Neural cell (in vitro differentiated cells): ENCODE data around the gene UGT1A1. TPM values are rescaled to one million over a fixed set of nuclear protein-coding genes. Genes with fewer than 3 reads are reported as not detected.

Experiments used
- H2AFZ ChIP-seq: fragments of 200-600, 300-800 bp; sonication (generic), shearing (Covaris generic); 2 replicates; pipeline ENCODE4 v1.6.0; 2014; ENCODE audit warnings: low read depth, mild to moderate bottlenecking, antibody characterized with exemption, low read length, moderate library complexity
- H3F3A ChIP-seq: fragments of 200-600 bp; shearing (Covaris generic); 2 replicates; pipeline ENCODE4 v1.6.1; 2016; ENCODE audit warnings: mild to moderate bottlenecking, moderate library complexity, mixed read lengths, antibody characterized with exemption, low read length; ENCODE audit not compliant: insufficient read depth, poor library complexity, severe bottlenecking
- H3K27ac ChIP-seq: fragments of 200-600, 300-800 bp; sonication (generic), shearing (Covaris generic); 2 replicates; pipeline ENCODE4 v1.5.1; 2014; ENCODE audit warnings: mild to moderate bottlenecking, low read length, moderate library complexity
- H3K27me3 ChIP-seq: fragments of 300-800, 200-600 bp; sonication (generic), shearing (Covaris generic); 2 replicates; pipeline ENCODE4 v1.6.0; 2014; ENCODE audit warnings: mild to moderate bottlenecking, low read depth, low read length, moderate library complexity; ENCODE audit not compliant: insufficient read depth
- H3K36me3 ChIP-seq: fragments of 300-800, 200-600 bp; sonication (generic), shearing (Covaris generic); 2 replicates; pipeline ENCODE4 v1.5.1; 2014; ENCODE audit warnings: mild to moderate bottlenecking, antibody characterized with exemption, low read length, moderate library complexity; ENCODE audit not compliant: insufficient read depth
- H3K4me2 ChIP-seq: fragments of 300-800, 200-600 bp; sonication (generic), shearing (Covaris generic); 2 replicates; pipeline ENCODE4 v1.6.0; 2014; ENCODE audit warnings: mild to moderate bottlenecking, low read length
- H3K4me3 ChIP-seq: fragments of 300-800, 200-600 bp; sonication (generic), shearing (Covaris generic); 2 replicates; pipeline ENCODE4 v1.5.1; 2014; ENCODE audit warnings: mild to moderate bottlenecking, low read length, moderate library complexity
- H3K79me2 ChIP-seq: fragments of 200-600 bp; shearing (Covaris generic); replicated peaks from 2 replicates; pipeline ENCODE4 v1.6.0; 2014; ENCODE audit warnings: mild to moderate bottlenecking, low read length, moderate library complexity; ENCODE audit not compliant: insufficient read depth
- H3K9ac ChIP-seq: fragments of 300-800, 200-600 bp; sonication (generic), shearing (Covaris generic); 2 replicates; pipeline ENCODE4 v1.6.1; 2016; ENCODE audit warnings: mild to moderate bottlenecking, low read length, mixed read lengths
- H3K9me2 ChIP-seq: fragments of 200-600 bp; shearing (Covaris generic); 2 replicates; pipeline ENCODE4 v1.6.1; 2016; ENCODE audit warnings: mild to moderate bottlenecking, low read length, mixed read lengths; ENCODE audit not compliant: insufficient read depth
- H3K9me3 ChIP-seq: fragments of 200-600, 300-800 bp; sonication (generic), shearing (Covaris generic); 2 replicates; pipeline ENCODE4 v1.6.1; 2016; ENCODE audit warnings: mild to moderate bottlenecking, mixed run types, low read length, moderate library complexity, mixed read lengths
- H4K20me1 ChIP-seq: fragments of 200-600 bp; shearing (Covaris generic); 2 replicates; pipeline ENCODE4 v1.6.1; 2016; ENCODE audit warnings: mild to moderate bottlenecking, mixed run types; ENCODE audit not compliant: insufficient read depth
- CTCF ChIP-seq: fragments of 450-650 bp; IDR thresholded peaks from 2 replicates; pipeline ENCODE4 v1.5.1; 2014; ENCODE audit warnings: antibody characterized with exemption, mild to moderate bottlenecking, moderate library complexity; ENCODE audit not compliant: poor library complexity, severe bottlenecking
- EP300 ChIP-seq: fragments of 450-650 bp; conservative IDR thresholded peaks from 2 replicates; pipeline ENCODE4 v1.6.1; 2014; ENCODE audit warnings: antibody characterized with exemption, mild to moderate bottlenecking, moderate library complexity; ENCODE audit not compliant: poor library complexity, severe bottlenecking
- EZH2 ChIP-seq: fragments of 200-600, 300-800 bp; shearing (Covaris generic), sonication (generic); IDR thresholded peaks from 2 replicates; pipeline ENCODE4 v1.6.1; 2014; ENCODE audit warnings: antibody characterized with exemption, low read length, borderline replicate concordance, mild to moderate bottlenecking; ENCODE audit not compliant: insufficient read depth, poor library complexity, severe bottlenecking
- MXI1 ChIP-seq: fragments of 450-650 bp; conservative IDR thresholded peaks from 2 replicates; pipeline ENCODE4 v1.6.1; 2014; ENCODE audit warnings: antibody characterized with exemption, mild to moderate bottlenecking; ENCODE audit not compliant: poor library complexity, severe bottlenecking
- POLR2AphosphoS5 ChIP-seq: IDR thresholded peaks from 2 replicates; pipeline ENCODE4 v1.6.1; 2012
- RAD21 ChIP-seq: fragments of 450-650 bp; conservative IDR thresholded peaks from 2 replicates; pipeline ENCODE4 v1.6.1; 2014; ENCODE audit warnings: antibody characterized with exemption, mild to moderate bottlenecking, moderate library complexity
- REST ChIP-seq: IDR thresholded peaks from 2 replicates; pipeline ENCODE4 v1.6.1; 2012; ENCODE audit warnings: borderline replicate concordance
- SMC3 ChIP-seq: fragments of 450-650 bp; conservative IDR thresholded peaks from 2 replicates; pipeline ENCODE4 v1.6.1; 2014; ENCODE audit warnings: antibody characterized with exemption, mild to moderate bottlenecking, moderate library complexity; ENCODE audit not compliant: poor library complexity
- TAF1 ChIP-seq: IDR thresholded peaks from 2 replicates; pipeline ENCODE4 v1.6.1; 2012; ENCODE audit warnings: low read depth
- polyA plus RNA-seq: library from polyadenylated mRNA; depleted of rRNA; stranded (reverse); fragments of >200 nt; gene quantifications from 2 replicates; pipeline ENCODE4 v1.2.3, GENCODE V29; 2014

The UGT1A1 gene
- polyA plus RNA-seq, 1 donor from 2014 or later, result not detected

- Histone ChIP-seq H4K20me1 (no peaks in the 10 kb centered on the region), H3K27ac (no peak overlapping the region), H3K79me2 (no peaks in the 10 kb centered on the region), H3K9ac (no peak overlapping the region), H3K9me3 (no peaks in the 10 kb centered on the region), H3K4me3 (no peak overlapping the region), H3F3A (no peaks in the 10 kb centered on the region), H3K9me2 (no peaks in the 10 kb centered on the region), H2AFZ (no peak overlapping the region), H3K4me2 (no peak overlapping the region), H3K36me3 (no peaks in the 10 kb centered on the region), H3K27me3 (no peaks in the 10 kb centered on the region)
- TF ChIP-seq MXI1, result no peak
- no peak for TF ChIP-seq RAD21
- no peak for TF ChIP-seq EZH2
- no peak for TF ChIP-seq EP300
- TF ChIP-seq POLR2AphosphoS5, result no peak
- no peak for TF ChIP-seq CTCF
- no peak for TF ChIP-seq TAF1
- no peak for TF ChIP-seq SMC3
- no peak for TF ChIP-seq REST
Measured at GRCh38 chr2:233714121-233714520, 45.9 kb upstream of the UGT1A1 start.

- no peaks in the 10 kb centered on the region for H3K79me2 ChIP-seq
- H3K9ac ChIP-seq, result no peak within 1 kb of the TSS
- H3K27ac ChIP-seq, result no peak within 1 kb of the TSS
- H3F3A ChIP-seq, result no peaks in the 10 kb centered on the region
- TF ChIP-seq EZH2 (no peak), EP300 (no peak), CTCF (no peak), RAD21 (no peak), MXI1 (no peak), SMC3 (no peak)
- H3K36me3 ChIP-seq, result no peaks in the 10 kb centered on the region
- H3K9me2 ChIP-seq, result no peaks in the 10 kb centered on the region
- no peak within 1 kb of the TSS for H2AFZ ChIP-seq
- H3K27me3 ChIP-seq, result no peaks in the 10 kb centered on the region
- no peak within 1 kb of the TSS for H3K4me2 ChIP-seq
- H4K20me1 ChIP-seq, result no peaks in the 10 kb centered on the region
- H3K4me3 ChIP-seq, result no peak within 1 kb of the TSS
- H3K9me3 ChIP-seq, result no peaks in the 10 kb centered on the region
Measured at GRCh38 chr2:233718552-233718951, 41.5 kb upstream of the UGT1A1 start, which contains the start of gene UGT1A4. UGT1A4 (plus strand) TSS chr2:233718736; CDS start chr2:233718821, 85 bp downstream.
